Glomerular visceral epithelial cell (primary cell): ENCODE data around the gene CEP43.

Experiments used
- DNase-seq: peaks from one replicate; pipeline ENCODE4 v3.0.0-alpha.2; 2016; ENCODE audit errors: extremely low spot score

Gene CEP43

GRCh38 chr6:167013946-167014345 lies 14.7 kb downstream of the CEP43 start:
- DNase-seq: no peak

- DNase-seq: no peak
Measured at GRCh38 chr6:167015302-167015701, 16.1 kb downstream of the CEP43 start.

DNA sequence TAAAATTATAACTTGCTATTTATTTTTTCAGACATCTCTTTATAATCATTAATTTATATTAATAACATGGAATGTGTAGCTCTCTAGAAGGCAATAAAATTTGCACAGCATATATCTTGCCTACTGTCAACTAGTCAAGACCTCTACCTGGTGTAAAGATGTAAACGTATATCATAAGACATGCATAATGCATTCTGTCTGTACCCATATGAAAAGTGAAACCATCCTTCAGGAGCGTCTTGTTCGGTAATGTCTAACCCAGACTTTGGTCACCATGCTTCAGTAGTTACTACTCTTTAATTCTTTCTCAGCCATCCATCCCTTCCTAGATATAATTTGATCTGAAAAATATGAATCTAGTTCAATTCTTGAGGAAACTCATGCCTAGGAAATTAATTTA lies 21.0 kb downstream of the CEP43 start:
- no peak for DNase-seq

DNA sequence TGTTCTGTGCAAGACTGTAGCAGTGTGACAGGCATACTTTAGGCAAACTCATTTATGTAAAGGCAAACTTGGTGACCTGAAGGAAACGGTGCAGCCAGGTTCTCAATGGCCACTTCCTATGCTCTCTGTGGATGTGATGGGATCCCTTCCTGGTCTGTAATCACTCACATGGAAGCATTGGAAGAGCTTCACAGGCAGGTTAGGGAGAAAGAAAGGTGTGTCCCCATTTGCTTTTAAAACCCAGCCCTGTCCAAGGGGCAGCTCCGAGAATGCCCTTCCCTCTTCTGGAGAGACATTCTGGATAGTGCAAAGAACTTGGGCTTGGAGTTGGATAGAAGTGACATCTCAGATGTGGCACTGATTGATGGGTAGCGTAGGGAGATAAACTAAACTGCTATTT lies 28.1 kb downstream of the CEP43 start:
- no peak for DNase-seq

DNA sequence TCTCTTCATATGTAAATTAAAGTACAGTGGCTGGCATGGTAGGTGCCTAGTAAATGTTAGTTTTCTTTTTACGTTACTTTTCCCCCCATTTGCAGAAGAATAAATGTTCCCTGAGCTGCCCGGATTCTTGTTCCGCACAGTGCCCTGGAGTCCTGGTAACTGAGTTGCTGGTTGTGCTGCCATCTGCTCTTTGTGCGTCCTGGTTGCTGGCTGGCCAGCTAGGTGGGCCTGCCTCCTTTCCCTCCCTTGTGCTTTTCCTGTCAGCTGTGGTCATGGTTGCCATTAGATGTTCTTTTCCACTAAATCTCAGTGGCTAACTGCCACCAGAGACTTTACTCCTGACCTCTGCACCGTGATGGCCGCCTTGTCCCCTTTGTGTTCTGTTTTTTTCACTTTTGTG lies 28.6 kb downstream of the CEP43 start:
- DNase-seq: no peak

GRCh38 chr6:167030222-167031072 lies 31.2 kb downstream of the CEP43 start:
- no peak for DNase-seq

DNA sequence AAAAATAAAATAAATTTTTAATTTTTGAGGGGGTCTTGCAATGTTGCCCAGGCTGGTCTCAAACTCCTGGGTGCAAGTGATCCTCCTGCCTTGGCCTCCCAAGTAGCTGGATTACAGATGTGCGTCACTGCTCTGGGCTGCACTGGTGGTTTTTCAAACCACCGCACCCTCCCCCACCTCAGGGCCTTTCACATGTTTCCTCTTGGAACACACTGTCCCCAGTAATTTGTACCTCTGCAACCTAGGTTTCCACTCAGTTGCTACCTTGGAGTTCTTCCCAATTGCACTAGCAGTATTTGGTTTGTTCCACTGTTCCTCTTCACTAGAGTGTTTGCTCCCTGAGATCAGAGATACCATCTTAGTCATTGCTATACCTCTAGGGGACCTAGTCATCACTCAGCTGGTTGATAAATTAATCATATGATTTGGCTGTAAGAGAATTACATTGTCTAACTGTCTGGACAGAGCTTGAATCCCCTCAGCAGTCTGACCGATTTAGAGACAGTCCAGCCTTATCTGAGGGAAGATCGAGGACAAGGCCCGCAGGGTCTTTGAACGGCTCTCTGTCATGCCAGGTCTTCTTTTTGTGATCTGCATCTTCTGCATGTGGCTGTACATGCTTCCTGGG lies 32.0 kb downstream of the CEP43 start:
- no peak for DNase-seq

GRCh38 chr6:167034056-167034455 lies 34.9 kb downstream of the CEP43 start:
- DNase-seq: no peak

DNA sequence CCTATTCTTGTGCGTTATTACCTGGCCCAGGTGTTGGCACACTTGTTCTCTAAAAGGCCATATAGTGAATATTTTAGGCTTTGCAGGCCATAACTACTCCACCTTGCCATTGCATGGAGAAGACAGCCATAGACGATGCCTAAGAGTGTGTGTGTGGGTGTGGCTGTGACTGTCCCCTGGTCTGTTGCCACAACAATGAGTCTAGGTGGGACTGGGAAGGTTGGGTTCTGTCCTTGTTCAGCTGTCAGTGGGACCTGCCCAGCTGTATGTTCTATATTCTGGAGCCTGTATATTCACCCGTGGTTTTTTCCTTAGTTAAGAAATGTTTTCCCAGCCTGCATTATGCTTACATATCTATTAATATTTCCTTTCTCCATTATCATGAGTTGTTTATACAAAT lies 38.6 kb downstream of the CEP43 start:
- DNase-seq: no peak

DNA sequence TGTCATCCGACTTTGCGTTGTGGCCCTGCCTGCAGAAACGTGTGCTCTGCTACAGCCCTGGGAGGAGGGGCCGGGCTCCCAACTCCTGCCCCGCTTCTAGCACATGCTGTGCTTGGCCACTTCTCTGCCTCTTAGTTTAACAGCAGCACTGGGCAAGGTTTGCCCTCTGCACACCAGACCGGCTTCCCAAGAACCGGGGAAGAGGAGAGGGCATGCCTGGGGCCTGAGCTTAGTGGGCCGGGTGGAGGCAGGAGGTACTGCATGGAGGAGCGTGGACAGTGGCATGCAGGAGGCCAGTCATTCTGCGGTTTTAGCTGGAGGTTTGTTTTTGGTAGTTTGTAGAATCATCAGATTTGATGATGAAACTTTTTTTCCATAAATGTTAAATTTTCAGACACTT lies 45.5 kb downstream of the CEP43 start:
- no peak for DNase-seq

DNA sequence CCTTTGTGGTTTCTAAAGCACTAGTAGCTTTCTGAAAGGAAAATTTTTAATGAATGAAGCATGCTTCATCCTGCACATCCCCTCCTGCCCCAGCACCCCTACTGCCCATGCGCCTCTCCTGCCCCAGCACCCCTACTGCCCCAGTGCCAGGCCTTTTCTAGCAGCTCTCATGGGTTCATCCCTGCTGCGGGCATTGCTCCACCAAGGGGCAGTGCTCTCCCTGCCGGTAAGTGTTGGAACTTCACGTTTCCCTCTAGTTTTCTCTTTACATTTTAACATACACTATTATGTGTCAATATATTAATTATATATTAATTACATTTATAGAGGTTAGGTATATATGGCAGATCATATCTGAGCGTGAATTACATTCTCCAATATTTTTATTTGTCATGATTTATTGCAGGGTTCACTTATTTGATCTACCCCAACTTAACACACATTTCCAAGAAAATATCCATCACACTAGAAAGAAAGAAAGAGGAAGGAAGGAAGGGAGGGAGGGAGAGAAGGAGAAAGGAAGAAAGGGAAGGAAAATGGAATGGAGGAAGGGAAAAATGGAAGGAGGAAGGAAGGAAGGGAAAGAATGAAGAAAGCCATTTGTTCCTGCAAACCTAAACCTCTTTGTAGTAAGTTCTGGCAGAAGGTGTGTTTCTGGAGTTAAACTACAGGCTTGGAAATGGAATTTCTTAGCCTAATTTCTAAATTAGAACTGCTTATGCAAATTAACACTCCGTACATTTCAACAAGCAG lies 46.8 kb downstream of the CEP43 start:
- no peak for DNase-seq

- DNase-seq: no peak
Measured at GRCh38 chr6:167046861-167047495, 47.8 kb downstream of the CEP43 start.

- no peak for DNase-seq
Measured at GRCh38 chr6:167047554-167047953, 48.4 kb downstream of the CEP43 start.
